A549 (cell line): ENCODE results near the gene DECR2. TPM values are rescaled to one million over a fixed set of nuclear protein-coding genes. Genes with fewer than 3 reads are reported as not detected.

Source experiments
- ATAC-seq, 2 experiments: fragments of 200-7000 bp in 1 of 2; fragments of >200 bp in 1 of 2; cut with Nextera tagmentation in 1 of 2; cut with Tn5 transposase in 1 of 2; 3 replicates each; pipeline versions ENCODE4 v1.8.0 to v1.9.1; 2018 to 2020; ENCODE audit warnings: mild to moderate bottlenecking in 1 of 2, moderate library complexity in 1 of 2
- CTCF ChIA-PET: fragments of 300-600 bp; sonication (Branson Sonifier 250); formaldehyde crosslinking; extraction: SDS; loops from one replicate; lab custom pipeline; 2021; ENCODE audit warnings: antibody characterized with exemption, inconsistent platforms; lab: Yijun Ruan, JAX
- POLR2A ChIA-PET: fragments of 350-600 bp; formaldehyde crosslinking; extraction: SDS; loops from one replicate; lab custom pipeline; 2021; ENCODE audit warnings: antibody characterized with exemption, inconsistent platforms; lab: Yijun Ruan, JAX
- DNase-seq, 2 experiments: peaks; one replicate each; pipeline versions ENCODE4 v3.0.0 to v3.0.0-alpha.2; 2011 to 2016; ENCODE audit warnings: low read depth in 1 of 2, low spot score in 1 of 2
- FAIRE-seq: peaks from 2 replicates; lab custom pipeline; 2011; peaks lifted over from hg19 to GRCh38; lab: Jason Lieb, UNC
- H3K27ac ChIP-seq, 2 experiments: fragments of >200 bp; sonication (Bioruptor Twin); formaldehyde crosslinking; 3 replicates each; pipeline ENCODE4 v1.5.1; 2016 to 2017
- H3K4me1 ChIP-seq: fragments of >200 bp; sonication (Bioruptor Twin); formaldehyde crosslinking; 3 replicates; pipeline ENCODE4 v1.6.1; 2016
- H3K4me2 ChIP-seq: fragments of >200 bp; sonication (Bioruptor Twin); formaldehyde crosslinking; 3 replicates; pipeline ENCODE4 v1.6.1; 2016
- H3K4me3 ChIP-seq: fragments of >200 bp; sonication (Bioruptor Twin); formaldehyde crosslinking; 3 replicates; pipeline ENCODE4 v1.5.1; 2016
- H3K9me3 ChIP-seq: fragments of >200 bp; sonication (Bioruptor Twin); formaldehyde crosslinking; 3 replicates; pipeline ENCODE4 v1.6.1; 2016
- ATOH8 ChIP-seq: fragments of 250-450 bp; sonication (Bioruptor Pico); IDR thresholded peaks from 2 replicates; pipeline ENCODE4 v1.5.0; 2020; ENCODE audit warnings: low read depth, mild to moderate bottlenecking, moderate library complexity
- BCL3 ChIP-seq: fragments of >200 bp; sonication (Bioruptor Twin); formaldehyde crosslinking; IDR thresholded peaks from 3 replicates; pipeline ENCODE4 v1.6.1; 2016
- EHF ChIP-seq: fragments of 250-450 bp; sonication (Bioruptor Pico); IDR thresholded peaks from 2 replicates; pipeline ENCODE4 v1.5.0; 2020; ENCODE audit warnings: mild to moderate bottlenecking
- FOSB ChIP-seq: fragments of 250-450 bp; sonication (Bioruptor Pico); IDR thresholded peaks from 2 replicates; pipeline ENCODE4 v1.5.0; 2020; ENCODE audit warnings: mild to moderate bottlenecking, moderate library complexity
- FOXS1 ChIP-seq: fragments of 250-450 bp; sonication (Bioruptor Pico); IDR thresholded peaks from 2 replicates; pipeline ENCODE4 v1.5.0; 2020; ENCODE audit warnings: mild to moderate bottlenecking, moderate library complexity
- GATA3 ChIP-seq: IDR thresholded peaks from 2 replicates; pipeline ENCODE4 v1.6.1; 2012; ENCODE audit warnings: borderline replicate concordance
- HMGXB4 ChIP-seq: fragments of 250-450 bp; sonication (Bioruptor Pico); IDR thresholded peaks from 2 replicates; pipeline ENCODE4 v1.5.0; 2021; ENCODE audit warnings: mild to moderate bottlenecking, moderate library complexity, borderline replicate concordance
- HOXA7 ChIP-seq: fragments of 250-450 bp; sonication (Bioruptor Pico); IDR thresholded peaks from 2 replicates; pipeline ENCODE4 v1.5.0; 2020; ENCODE audit warnings: mild to moderate bottlenecking, moderate library complexity
- HOXB5 ChIP-seq: fragments of 250-450 bp; sonication (Bioruptor Pico); IDR thresholded peaks from 2 replicates; pipeline ENCODE4 v1.5.0; 2020; ENCODE audit warnings: mild to moderate bottlenecking, moderate library complexity
- JUNB ChIP-seq: fragments of >200 bp; sonication (Bioruptor Twin); formaldehyde crosslinking; IDR thresholded peaks from 2 replicates; pipeline ENCODE4 v1.6.1; 2016
- KDM1A ChIP-seq: fragments of 200-600 bp; sonication (generic); IDR thresholded peaks from 2 replicates; pipeline ENCODE4 v1.6.1; 2016; ENCODE audit warnings: low read depth, mild to moderate bottlenecking
- KDM5A ChIP-seq: fragments of 200-600 bp; sonication (generic); IDR thresholded peaks from 2 replicates; pipeline ENCODE4 v1.6.1; 2016; ENCODE audit warnings: antibody characterized with exemption, mild to moderate bottlenecking
- MAZ ChIP-seq: fragments of 150-350 bp; IDR thresholded peaks from 2 replicates; pipeline ENCODE4 v1.6.1; 2014; ENCODE audit warnings: antibody characterized with exemption, low read depth, low read length, borderline replicate concordance
- NR3C1 ChIP-seq: fragments of >200 bp; sonication (Bioruptor Twin); formaldehyde crosslinking; IDR thresholded peaks from 3 replicates; pipeline ENCODE4 v1.6.1; 2017
- POLR2AphosphoS2 ChIP-seq: conservative IDR thresholded peaks from 2 replicates; pipeline ENCODE4 v1.6.1; 2012; ENCODE audit warnings: low read length, improper control_type of control experiment, inconsistent platforms
- SMC3 ChIP-seq: fragments of >200 bp; sonication (Bioruptor Twin); formaldehyde crosslinking; IDR thresholded peaks from 3 replicates; pipeline ENCODE4 v1.6.1; 2018; ENCODE audit warnings: inconsistent platforms
- ZFP36 ChIP-seq: fragments of 450-650 bp; IDR thresholded peaks from 2 replicates; pipeline ENCODE4 v1.6.1; 2014; ENCODE audit warnings: borderline replicate concordance; ENCODE audit not compliant: partially characterized antibody
- ZNF302 ChIP-seq: fragments of 250-450 bp; sonication (Bioruptor Pico); IDR thresholded peaks from 2 replicates; pipeline ENCODE4 v1.9.0; 2021; ENCODE audit warnings: inconsistent platforms, mild to moderate bottlenecking, moderate library complexity
- ZSCAN20 ChIP-seq: fragments of 250-450 bp; sonication (Bioruptor Pico); IDR thresholded peaks from 2 replicates; pipeline ENCODE4 v1.8.0; 2022; ENCODE audit warnings: mild to moderate bottlenecking, moderate library complexity
- WGBS: methylation state at CpG from one replicate; pipeline ENCODE4 v1.1.6; 2017; ENCODE audit errors: missing lambda C conversion rate; 5-methylcytosine and 5-hydroxymethylcytosine counted together
- polyA plus RNA-seq, 4 experiments: library from polyadenylated mRNA; depleted of rRNA in 3 of 4; stranded (reverse); fragments of >200 nt; fragmentation: RNase III in 1 of 4; extraction: RNeasy Plus Mini Kit Qiagen cat#74134 plus additional on column Dnase treatment in 1 of 4; gene quantifications; 2 replicates in 3 of 4; 3 replicates in 1 of 4; pipeline ENCODE4 v1.2.3, GENCODE V29; 2011 to 2017
- TF ChIP-seq, protein P1 (sequence below): fragments of >200 bp; sonication (Bioruptor Twin); formaldehyde crosslinking; IDR thresholded peaks from 2 replicates; pipeline ENCODE4 v1.6.1; 2016
- TF ChIP-seq, protein P2 (sequence below): fragments of >200 bp; sonication (Bioruptor Twin); formaldehyde crosslinking; IDR thresholded peaks from 3 replicates; pipeline ENCODE4 v1.5.1; 2016

DECR2 gene
- polyA plus RNA-seq, 2 of the 4 experiments (the other 2 are of a cell fraction), result 15.5 to 34.2 TPM

DNA sequence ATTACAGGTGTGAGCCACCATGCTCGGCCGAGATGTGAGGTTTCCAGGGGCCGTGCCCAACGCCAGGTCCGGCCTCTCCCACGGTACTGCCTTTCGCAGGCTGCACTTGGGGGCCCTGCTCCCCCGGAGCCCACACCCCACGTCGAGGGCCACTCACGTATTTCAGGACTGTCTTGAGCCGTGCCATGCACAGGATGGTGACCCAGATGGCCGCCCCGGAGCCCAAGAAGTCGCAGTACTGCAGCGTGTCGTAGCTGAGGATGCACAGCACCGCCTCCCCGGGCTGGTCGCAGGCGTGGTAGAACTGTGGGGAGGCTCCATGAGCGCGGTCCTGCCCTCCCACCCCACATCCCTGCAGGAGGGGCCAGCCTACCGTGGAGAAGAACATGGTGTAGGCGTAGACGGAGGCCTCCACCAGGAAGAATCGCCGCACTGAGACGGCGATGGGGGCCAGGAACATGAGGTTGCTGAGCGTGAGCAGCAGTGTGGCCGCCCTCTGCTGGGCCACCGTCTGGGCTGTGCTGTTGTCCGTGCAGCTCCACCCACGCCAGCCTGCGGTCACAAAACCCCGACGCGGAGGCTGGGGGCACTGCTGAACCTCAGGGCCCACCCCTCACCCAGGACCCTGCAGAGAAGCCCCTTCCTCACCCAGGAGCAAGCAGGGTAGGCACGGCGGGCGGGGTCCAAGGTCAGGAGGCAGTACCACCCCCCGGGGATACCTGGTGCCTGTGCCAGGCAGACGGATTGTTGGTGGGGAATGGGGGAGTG is 27.7 kb upstream of the DECR2 start:
- no peaks in the 10 kb centered on the region for H3K9me3 ChIP-seq
- no peak overlapping the region for H3K4me2 ChIP-seq
- no peak overlapping the region for H3K4me3 ChIP-seq
- ChIA-PET POLR2A (no interaction called here), CTCF (interaction anchor here (1.2 to 3.2 kb wide), 2 partner anchors 12 to 308 kb away, joined by 4 to 16 read pairs; no protein-coding TSS in a partner anchor)
- no peak overlapping the region for H3K27ac ChIP-seq
- WGBS, result 92% methylated on average over 34 of the region's 44 CpGs
- H3K4me1 ChIP-seq, result peaks cover 16% of the 10 kb centered on the region; the same call in 2 of the 3 replicates
- TF ChIP-seq FOXS1 (CRISPR knock-in tag) (no peak), POLR2AphosphoS2 (no peak), GATA3 (no peak), ZSCAN20 (CRISPR knock-in tag) (no peak)
- ATAC-seq (no peak), FAIRE-seq (no peak), DNase-seq (no peak)

DNA sequence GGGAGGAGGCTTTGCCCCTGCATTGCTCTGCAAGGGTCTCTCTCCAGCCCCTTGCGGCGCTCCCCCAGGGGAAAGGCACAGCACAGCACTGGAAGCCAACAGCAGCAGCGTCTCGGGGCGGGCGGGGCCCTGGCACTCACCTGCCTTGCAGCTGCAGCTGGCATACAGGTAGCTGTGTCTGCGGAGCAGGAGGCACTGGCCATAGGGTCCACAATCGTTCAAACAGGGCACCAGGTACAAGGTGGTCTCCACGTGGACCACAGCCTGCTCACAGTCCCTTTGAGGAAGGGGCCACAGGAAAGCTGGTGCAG is 27.1 kb upstream of the DECR2 start:
- Histone ChIP-seq H3K4me2 (no peak overlapping the region), H3K4me3 (no peak overlapping the region), H3K9me3 (no peaks in the 10 kb centered on the region), H3K4me1 (peaks cover 11% of the 10 kb centered on the region; the same call in 2 of the 3 replicates), H3K27ac (no peak overlapping the region)
- ChIA-PET POLR2A (no interaction called here), CTCF (interaction anchor here (1.0 to 3.2 kb wide), 3 partner anchors 13 to 309 kb away, joined by 3 to 16 read pairs (median 4); no protein-coding TSS in a partner anchor)
- ATAC-seq, result no peak
- 54% methylated on average over 4 of the region's 9 CpGs for WGBS
- no peak for FAIRE-seq
- no peak for DNase-seq
- no peak for TF ChIP-seq KDM1A
- TF ChIP-seq, all 56 proteins: peak for 0

GRCh38 chr16:375212-375611 is 26.5 kb upstream of the DECR2 start:
- 89% methylated on average over 23 of the region's 23 CpGs for WGBS
- no peak for ATAC-seq
- TF ChIP-seq ZNF302 (CRISPR knock-in tag) (no peak), MAZ (no peak), KDM5A (no peak), KDM1A (no peak), ZFP36 (no peak), BCL3 (no peak), NR3C1 (no peak), POLR2AphosphoS2 (no peak), HOXA7 (CRISPR knock-in tag) (no peak), SMC3 (no peak), HMGXB4 (CRISPR knock-in tag) (no peak), EHF (CRISPR knock-in tag) (no peak), HOXB5 (CRISPR knock-in tag) (no peak), GATA3 (no peak), ZSCAN20 (CRISPR knock-in tag) (no peak), FOSB (CRISPR knock-in tag) (no peak), JUNB (no peak), ATOH8 (CRISPR knock-in tag) (no peak)
- TF ChIP-seq, protein P1, sequence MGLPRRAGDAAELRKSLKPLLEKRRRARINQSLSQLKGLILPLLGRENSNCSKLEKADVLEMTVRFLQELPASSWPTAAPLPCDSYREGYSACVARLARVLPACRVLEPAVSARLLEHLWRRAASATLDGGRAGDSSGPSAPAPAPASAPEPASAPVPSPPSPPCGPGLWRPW, result no peak
- TF ChIP-seq, protein P2, sequence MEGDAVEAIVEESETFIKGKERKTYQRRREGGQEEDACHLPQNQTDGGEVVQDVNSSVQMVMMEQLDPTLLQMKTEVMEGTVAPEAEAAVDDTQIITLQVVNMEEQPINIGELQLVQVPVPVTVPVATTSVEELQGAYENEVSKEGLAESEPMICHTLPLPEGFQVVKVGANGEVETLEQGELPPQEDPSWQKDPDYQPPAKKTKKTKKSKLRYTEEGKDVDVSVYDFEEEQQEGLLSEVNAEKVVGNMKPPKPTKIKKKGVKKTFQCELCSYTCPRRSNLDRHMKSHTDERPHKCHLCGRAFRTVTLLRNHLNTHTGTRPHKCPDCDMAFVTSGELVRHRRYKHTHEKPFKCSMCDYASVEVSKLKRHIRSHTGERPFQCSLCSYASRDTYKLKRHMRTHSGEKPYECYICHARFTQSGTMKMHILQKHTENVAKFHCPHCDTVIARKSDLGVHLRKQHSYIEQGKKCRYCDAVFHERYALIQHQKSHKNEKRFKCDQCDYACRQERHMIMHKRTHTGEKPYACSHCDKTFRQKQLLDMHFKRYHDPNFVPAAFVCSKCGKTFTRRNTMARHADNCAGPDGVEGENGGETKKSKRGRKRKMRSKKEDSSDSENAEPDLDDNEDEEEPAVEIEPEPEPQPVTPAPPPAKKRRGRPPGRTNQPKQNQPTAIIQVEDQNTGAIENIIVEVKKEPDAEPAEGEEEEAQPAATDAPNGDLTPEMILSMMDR, result no peak
- FAIRE-seq, result no peak
- DNase-seq, result no peak
- Histone ChIP-seq H3K4me3 (no peak overlapping the region), H3K27ac (no peak overlapping the region), H3K4me2 (no peak overlapping the region), H3K9me3 (no peaks in the 10 kb centered on the region), H3K4me1 (peaks cover 6% of the 10 kb centered on the region; the same call in 2 of the 3 replicates)
- POLR2A ChIA-PET, result no interaction called here
- CTCF ChIA-PET, result interaction anchor here (1.0 to 3.2 kb wide), 3 partner anchors 13 to 309 kb away, joined by 3 to 16 read pairs (median 4); no protein-coding TSS in a partner anchor
